Body of pancreas (tissue), 4 donors: ENCODE measurements around the gene ATF2. TPM values are rescaled to one million over a fixed set of nuclear protein-coding genes. Genes with fewer than 3 reads are reported as not detected.

Source experiments
- ATAC-seq: fragments of 150-250 bp; one replicate; pipeline ENCODE4 v1.9.1; 2016
- DNase-seq, 4 donors: peaks; one replicate each; pipeline ENCODE4 v3.0.0-alpha.2; 2019
- H3K27ac ChIP-seq, 4 donors: fragments of 200-600 bp; sonication (generic); 1 replicate in 3 of 4; 2 replicates in 1 of 4; pipeline versions ENCODE4 v1.5.1 to v1.6.1; 2016 to 2019; ENCODE audit warnings: mild to moderate bottlenecking in 1 of 4, mixed read lengths in 1 of 4, moderate library complexity in 1 of 4
- H3K27me3 ChIP-seq, 2 donors: fragments of 200-600 bp; sonication (generic); one replicate each; pipeline ENCODE4 v1.6.0; 2016; ENCODE audit warnings: mild to moderate bottlenecking in 1 of 2
- H3K36me3 ChIP-seq, 2 donors: fragments of 200-600 bp; sonication (generic); replicated peaks in 1 of 2; 2 replicates each; pipeline ENCODE4 v1.5.1; 2016; ENCODE audit warnings: low read depth in 2 of 2; ENCODE audit not compliant: insufficient read depth in 1 of 2
- H3K4me1 ChIP-seq: fragments of 200-600 bp; sonication (generic); one replicate; pipeline ENCODE4 v1.6.0; 2016
- H3K4me3 ChIP-seq, 2 donors: fragments of 200-600 bp; sonication (generic); 1 replicate in 1 of 2; 2 replicates in 1 of 2; pipeline ENCODE4 v1.5.1; 2016 to 2019
- H3K9me3 ChIP-seq, 3 donors: fragments of 200-600 bp; sonication (generic); 1 replicate in 2 of 3; 2 replicates in 1 of 3; pipeline ENCODE4 v1.5.1; 2016
- POLR2A ChIP-seq, 3 donors: fragments of 450-650 bp; IDR thresholded peaks; one replicate each; pipeline ENCODE4 v1.6.1; 2016; ENCODE audit warnings: antibody characterized with exemption in 3 of 3, mild to moderate bottlenecking in 2 of 3
- WGBS, 2 donors: methylation state at CpG; one replicate each; pipeline ENCODE4 v1.1.5; 2017; 5-methylcytosine and 5-hydroxymethylcytosine counted together
- intact Hi-C: fragments of 100-400 bp; cut with DNase I; formaldehyde crosslinking; loops from one replicate; pipeline ENCODE4 v1.15.1; 2023
- total RNA-seq, 2 donors: library from RNA; depleted of rRNA; stranded (reverse); fragments of >200 nt; gene quantifications; one replicate each; pipeline ENCODE4 v1.1.0, GENCODE V29; 2016
- TF ChIP-seq, protein P1 (sequence below), 7 experiments: fragments of 450-650 bp in 4 of 7; fragments of 200-600 bp in 3 of 7; sonication (generic) in 3 of 7; IDR thresholded peaks; one replicate each; pipeline ENCODE4 v1.5.1; 2016 to 2019; ENCODE audit warnings: antibody characterized with exemption in 7 of 7

Gene ATF2
- total RNA-seq, 2 donors from 2014 or later = 24.6 to 48.1 TPM

GRCh38 chr2:175057078-175057685 lies 110.8 kb downstream of the ATF2 start:
- Histone ChIP-seq H3K4me3 (no peak overlapping the region), H3K4me1 (peaks cover 9% of the 10 kb centered on the region), H3K36me3 (no peaks in the 10 kb centered on the region), H3K9me3 (no peaks in the 10 kb centered on the region), H3K27ac (no peak overlapping the region), H3K27me3 (no peaks in the 10 kb centered on the region)
- TF ChIP-seq POLR2A (IDR thresholded peaks at IDR 0.05) = no peak
- TF ChIP-seq, protein P1, sequence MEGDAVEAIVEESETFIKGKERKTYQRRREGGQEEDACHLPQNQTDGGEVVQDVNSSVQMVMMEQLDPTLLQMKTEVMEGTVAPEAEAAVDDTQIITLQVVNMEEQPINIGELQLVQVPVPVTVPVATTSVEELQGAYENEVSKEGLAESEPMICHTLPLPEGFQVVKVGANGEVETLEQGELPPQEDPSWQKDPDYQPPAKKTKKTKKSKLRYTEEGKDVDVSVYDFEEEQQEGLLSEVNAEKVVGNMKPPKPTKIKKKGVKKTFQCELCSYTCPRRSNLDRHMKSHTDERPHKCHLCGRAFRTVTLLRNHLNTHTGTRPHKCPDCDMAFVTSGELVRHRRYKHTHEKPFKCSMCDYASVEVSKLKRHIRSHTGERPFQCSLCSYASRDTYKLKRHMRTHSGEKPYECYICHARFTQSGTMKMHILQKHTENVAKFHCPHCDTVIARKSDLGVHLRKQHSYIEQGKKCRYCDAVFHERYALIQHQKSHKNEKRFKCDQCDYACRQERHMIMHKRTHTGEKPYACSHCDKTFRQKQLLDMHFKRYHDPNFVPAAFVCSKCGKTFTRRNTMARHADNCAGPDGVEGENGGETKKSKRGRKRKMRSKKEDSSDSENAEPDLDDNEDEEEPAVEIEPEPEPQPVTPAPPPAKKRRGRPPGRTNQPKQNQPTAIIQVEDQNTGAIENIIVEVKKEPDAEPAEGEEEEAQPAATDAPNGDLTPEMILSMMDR (IDR thresholded peaks at IDR 0.05) = no peak
- no peak for ATAC-seq
- 95 to 97% methylated on average over 5 of the region's 5 CpGs for WGBS, 2 donors
- DNase-seq = no peak
- intact Hi-C loops = no loop called here

DNA sequence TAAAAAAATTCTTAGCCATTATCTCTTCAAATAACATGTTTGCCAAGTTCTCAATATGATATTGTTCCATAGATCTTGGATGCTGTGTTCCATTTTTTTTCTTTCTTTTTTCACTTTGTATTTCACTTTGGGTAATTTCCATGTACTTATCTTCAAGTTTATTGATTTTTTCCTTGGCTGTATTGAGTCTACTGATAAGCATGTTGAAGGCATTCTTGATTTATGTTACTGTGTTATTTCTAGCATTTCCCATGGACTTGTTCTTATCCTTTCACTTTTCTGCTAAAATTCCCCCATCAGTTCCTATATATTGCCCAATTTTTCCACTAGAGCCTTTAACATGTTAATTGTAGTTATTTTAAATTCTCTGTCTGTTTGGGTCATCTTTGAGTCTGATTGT lies 112.0 kb downstream of the ATF2 start:
- Histone ChIP-seq H3K36me3 (no peaks in the 10 kb centered on the region), H3K27ac (no peak overlapping the region), H3K4me3 (no peak overlapping the region), H3K9me3 (no peaks in the 10 kb centered on the region), H3K27me3 (no peaks in the 10 kb centered on the region), H3K4me1 (peaks cover 9% of the 10 kb centered on the region)
- TF ChIP-seq, protein P1 (IDR thresholded peaks at IDR 0.05) = no peak
- no peak for TF ChIP-seq POLR2A (IDR thresholded peaks at IDR 0.05)
- no peak for DNase-seq
- intact Hi-C loops = no loop called here
- no peak for ATAC-seq

- DNase-seq (no peak), ATAC-seq (no peak)
- no peaks in the 10 kb centered on the region for H3K36me3 ChIP-seq
- H3K27me3 ChIP-seq = no peaks in the 10 kb centered on the region
- H3K9me3 ChIP-seq = no peaks in the 10 kb centered on the region
- H3K27ac ChIP-seq = no peak overlapping the region
- peaks cover 9% of the 10 kb centered on the region for H3K4me1 ChIP-seq
- intact Hi-C loops = no loop called here
- H3K4me3 ChIP-seq = no peak overlapping the region
- no peak for TF ChIP-seq POLR2A (IDR thresholded peaks at IDR 0.05)
- TF ChIP-seq, protein P1 (IDR thresholded peaks at IDR 0.05) = no peak
- WGBS, 2 donors = 95 to 98% methylated on average over 4 of the region's 4 CpGs
Observed at GRCh38 chr2:175054340-175054739, 113.7 kb downstream of the ATF2 start.

DNA sequence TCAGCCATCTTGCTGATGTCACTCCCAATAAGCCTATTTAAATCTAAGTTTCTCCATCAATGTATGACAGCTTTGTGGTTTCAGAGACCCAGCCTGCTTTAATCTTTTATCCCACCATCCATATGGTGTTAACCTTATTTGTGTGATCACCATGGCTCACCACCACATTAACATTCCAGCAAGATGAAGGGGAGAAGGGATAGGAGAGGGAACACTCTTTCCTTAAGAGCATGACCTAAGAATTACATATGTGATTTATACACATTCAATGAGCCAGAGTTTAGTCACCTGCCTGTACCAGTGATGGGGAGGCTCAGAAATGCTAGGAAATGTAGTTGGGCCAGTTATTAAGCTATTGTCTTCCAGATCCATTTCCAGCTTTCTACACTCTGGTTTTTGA lies 118.3 kb downstream of the ATF2 start:
- Histone ChIP-seq H3K4me3 (no peak overlapping the region), H3K27me3 (no peaks in the 10 kb centered on the region), H3K27ac (no peak overlapping the region), H3K9me3 (no peaks in the 10 kb centered on the region), H3K36me3 (no peaks in the 10 kb centered on the region), H3K4me1 (no peaks in the 10 kb centered on the region)
- DNase-seq = no peak
- intact Hi-C loops = no loop called here
- ATAC-seq = no peak
- TF ChIP-seq, protein P1 (IDR thresholded peaks at IDR 0.05) = no peak
- no peak for TF ChIP-seq POLR2A (IDR thresholded peaks at IDR 0.05)

DNA sequence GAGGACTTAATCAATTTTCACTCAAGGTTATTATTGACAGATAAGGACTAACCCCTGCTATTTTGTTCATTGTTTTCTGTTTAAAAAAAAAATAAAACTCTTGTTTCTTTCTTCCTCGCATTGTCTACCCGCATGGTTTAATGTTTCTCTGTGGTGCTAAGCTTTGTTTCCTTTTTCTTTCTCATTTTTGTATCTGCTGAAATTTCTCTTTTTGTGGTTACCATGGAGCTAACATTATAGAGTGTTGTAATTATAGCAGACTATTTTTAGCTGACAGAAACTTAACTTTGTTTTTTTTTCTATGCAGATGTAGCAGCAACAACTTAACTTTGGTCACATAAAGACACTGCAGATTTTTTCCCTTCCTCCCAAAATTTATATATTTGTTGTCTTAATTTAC lies 119.7 kb downstream of the ATF2 start:
- H3K9me3 ChIP-seq = no peaks in the 10 kb centered on the region
- H3K4me1 ChIP-seq = no peaks in the 10 kb centered on the region
- H3K27ac ChIP-seq = no peak overlapping the region
- no peak for DNase-seq
- intact Hi-C loops = no loop called here
- ATAC-seq = no peak
- H3K4me3 ChIP-seq = no peak overlapping the region
- H3K36me3 ChIP-seq = no peaks in the 10 kb centered on the region
- TF ChIP-seq, protein P1 (IDR thresholded peaks at IDR 0.05) = no peak
- no peak for TF ChIP-seq POLR2A (IDR thresholded peaks at IDR 0.05)
- WGBS, 2 donors = 85 to 89% methylated on average over 2 of the region's 2 CpGs
- H3K27me3 ChIP-seq = no peaks in the 10 kb centered on the region
